ENCODE data around the gene IMMT. TPM values are rescaled to one million over a fixed set of nuclear protein-coding genes. Genes with fewer than 3 reads are reported as not detected.

IMMT gene
- total RNA-seq, 1 experiment from 2014 or later, result 92.7 TPM

Other genes with a start within 250 kb of the IMMT start
- 29.4 and 33.1 TPM in 2 replicates for gene POLR1A, start 89.6 kb downstream of the IMMT start, total RNA-seq (2014; rRNA removed; shearing (Covaris generic))
- gene PTCD3, start 89.2 kb downstream of the IMMT start, total RNA-seq (2014; rRNA removed; shearing (Covaris generic)), result 121 and 151 TPM in 2 replicates
- gene MRPL35, start 4.0 kb upstream of the IMMT start, total RNA-seq (2014; rRNA removed; shearing (Covaris generic)), result 69.8 and 74.0 TPM in 2 replicates
- 7.8 and 10.3 TPM in 2 replicates for gene REEP1, start 142.2 kb upstream of the IMMT start, total RNA-seq (2014; rRNA removed; shearing (Covaris generic))
- gene KDM3A, start 245.9 kb upstream of the IMMT start, total RNA-seq (2014; rRNA removed; shearing (Covaris generic)), result 9.8 and 11.9 TPM in 2 replicates

Measured in A172 (cell line).